B cell (primary cell): Measurements from ENCODE around the gene SUPT7L. TPM values are rescaled to one million over a fixed set of nuclear protein-coding genes. Genes with fewer than 3 reads are reported as not detected.

Experiments used
- ATAC-seq: fragments of 200-7000 bp; cut with Tn5 transposase; one replicate; pipeline ENCODE4 v1.10.0; 2021; ENCODE audit warnings: low read depth, mild to moderate bottlenecking, moderate number of reproducible peaks, moderate library complexity
- CTCF ChIA-PET: fragments of 350-600 bp; sonication (Branson Sonifier 250); formaldehyde crosslinking; loops from one replicate; lab custom pipeline; 2021; ENCODE audit warnings: antibody characterized with exemption, inconsistent platforms; lab: Charles Lee
- POLR2A ChIA-PET: fragments of 350-600 bp; sonication (Branson Sonifier 250); formaldehyde crosslinking; loops from one replicate; lab custom pipeline; 2021; ENCODE audit warnings: antibody characterized with exemption; lab: Charles Lee
- DNase-seq: peaks from one replicate; pipeline ENCODE4 v3.0.0; 2013
- H2AFZ ChIP-seq: 2 replicates; pipeline ENCODE4 v1.6.1; 2012; ENCODE audit warnings: mild to moderate bottlenecking, low read depth, low read length; ENCODE audit not compliant: insufficient read depth, poor library complexity, severe bottlenecking
- H3K27ac ChIP-seq, 2 donors: 1 replicate in 1 of 2; 2 replicates in 1 of 2; pipeline ENCODE4 v1.5.1; 2012 to 2013; ENCODE audit warnings: low read length in 2 of 2, mild to moderate bottlenecking in 2 of 2, moderate library complexity in 1 of 2
- H3K27me3 ChIP-seq, 4 experiments: fragments of 200-600 bp in 1 of 4; sonication (generic) in 1 of 4; replicated peaks in 1 of 4; 1 replicate in 2 of 4; 2 replicates in 2 of 4; pipeline versions ENCODE4 v1.6.1 to v1.7.0; 2013 to 2016; ENCODE audit warnings: low read length in 3 of 4, mild to moderate bottlenecking in 2 of 4, mixed read lengths in 1 of 4, moderate library complexity in 1 of 4; ENCODE audit not compliant: insufficient read depth in 4 of 4, control insufficient read depth in 3 of 4; ENCODE audit errors: control extremely low read depth in 1 of 4
- H3K36me3 ChIP-seq, 2 experiments: replicated peaks in 1 of 2; 1 replicate in 1 of 2; 2 replicates in 1 of 2; pipeline versions ENCODE4 v1.6.1 to v1.7.1; 2013; ENCODE audit warnings: low read length in 1 of 2; ENCODE audit not compliant: insufficient read depth in 2 of 2, control insufficient read depth in 1 of 2; ENCODE audit errors: control extremely low read depth in 1 of 2, extremely low read depth in 1 of 2
- H3K4me1 ChIP-seq, 2 donors: fragments of 200-600 bp in 1 of 2; sonication (generic) in 1 of 2; 1 replicate in 1 of 2; 2 replicates in 1 of 2; pipeline versions ENCODE4 v1.5.1 to v1.6.1; 2013 to 2017; ENCODE audit warnings: low read length in 2 of 2; ENCODE audit not compliant: control insufficient read depth in 2 of 2, insufficient read depth in 2 of 2
- H3K4me2 ChIP-seq: replicated peaks from 2 replicates; pipeline ENCODE3; 2012; ENCODE audit warnings: mild to moderate bottlenecking, low read depth, low read length; ENCODE audit not compliant: poor library complexity, severe bottlenecking
- H3K4me3 ChIP-seq, 5 experiments: fragments of 200-600 bp in 1 of 5; sonication (generic) in 1 of 5; 1 replicate in 3 of 5; 2 replicates in 2 of 5; pipeline versions ENCODE4 v1.5.1 to v1.7.0; 2011 to 2016; ENCODE audit warnings: low read length in 4 of 5, mild to moderate bottlenecking in 4 of 5, low read depth in 2 of 5, control low read depth in 1 of 5, moderate library complexity in 1 of 5; ENCODE audit not compliant: insufficient read depth in 1 of 5; ENCODE audit errors: control extremely low read depth in 1 of 5, extremely low read depth in 1 of 5
- H3K79me2 ChIP-seq: fragments of 200-600 bp; sonication (generic); one replicate; pipeline ENCODE4 v1.6.0; 2016; ENCODE audit warnings: low read length; ENCODE audit not compliant: control insufficient read depth, insufficient read depth
- H3K9ac ChIP-seq: fragments of 200-600 bp; sonication (generic); 2 replicates; pipeline ENCODE4 v1.6.1; 2017; ENCODE audit warnings: mild to moderate bottlenecking, low read length, moderate library complexity
- H3K9me3 ChIP-seq, 3 donors: one replicate each; pipeline versions ENCODE4 v1.6.1 to v1.7.1; 2013; ENCODE audit warnings: low read length in 2 of 3; ENCODE audit not compliant: control insufficient read depth in 2 of 3, insufficient read depth in 1 of 3; ENCODE audit errors: control extremely low read depth in 1 of 3
- H4K20me1 ChIP-seq: 2 replicates; pipeline ENCODE4 v1.6.0; 2012; ENCODE audit warnings: mild to moderate bottlenecking, low read length; ENCODE audit not compliant: insufficient read depth, control insufficient read depth, poor library complexity, severe bottlenecking
- H3K27ac Mint-ChIP-seq: one replicate; pipeline ENCODE4 v1.8.0; 2021; ENCODE audit warnings: mixed read lengths
- H3K27me3 Mint-ChIP-seq: one replicate; pipeline ENCODE4 v1.8.0; 2021; ENCODE audit warnings: mixed read lengths
- H3K4me1 Mint-ChIP-seq: one replicate; pipeline ENCODE4 v1.8.0; 2021; ENCODE audit warnings: mixed read lengths
- H3K4me3 Mint-ChIP-seq: one replicate; pipeline ENCODE4 v1.8.0; 2021; ENCODE audit warnings: mixed read lengths
- H3K9me3 Mint-ChIP-seq: one replicate; pipeline ENCODE4 v1.8.0; 2022; ENCODE audit warnings: mixed read lengths; ENCODE audit not compliant: insufficient read depth
- CTCF ChIP-seq: fragments of 200-600 bp; IDR thresholded peaks from one replicate; pipeline ENCODE4 v1.8.0; 2022; ENCODE audit warnings: antibody characterized with exemption, mild to moderate bottlenecking
- EZH2 ChIP-seq: IDR thresholded peaks from 2 replicates; pipeline ENCODE4 v1.6.1; 2012; ENCODE audit warnings: borderline replicate concordance, low read depth, mild to moderate bottlenecking, moderate library complexity, low read length; ENCODE audit not compliant: insufficient read depth, poor library complexity, severe bottlenecking
- WGBS: methylation state at CpG from one replicate; pipeline ENCODE4 v1.1.5; 2013; ENCODE audit warnings: missing lambda C conversion rate; ENCODE audit not compliant: insufficient coverage; 5-methylcytosine and 5-hydroxymethylcytosine counted together
- intact Hi-C: fragments of 100-400 bp; cut with micrococcal nuclease; formaldehyde crosslinking; loops from one replicate; pipeline ENCODE4 v1.10.0; 2022
- polyA plus RNA-seq: library from polyadenylated mRNA; depleted of rRNA; stranded (reverse); fragments of >200 nt; gene quantifications from 2 replicates; pipeline ENCODE4 v1.2.3, GENCODE V29; 2012
- total RNA-seq, 2 donors: library from RNA; stranded (reverse); fragments of 120-200 nt in 1 of 2; gene quantifications; 1 replicate in 1 of 2; 2 replicates in 1 of 2; pipeline versions ENCODE4 v1.2.3 to v1.2.4, GENCODE V29; 2013 to 2022

SUPT7L gene
- total and polyA plus RNA-seq, 2 donors (not counting 1 experiment from before 2014, with no cell fraction given) = 40.2 to 42.4 TPM

GRCh38 chr2:27672723-27673486 lies 9.5 kb upstream of the SUPT7L start:
- ATAC-seq = no peak
- no peaks in the 10 kb centered on the region for H3K9me3 ChIP-seq
- no peak overlapping the region for H2AFZ ChIP-seq
- no peak for DNase-seq
- H3K27me3 ChIP-seq = no peaks in the 10 kb centered on the region
- Mint-ChIP-seq H3K27ac (no peak overlapping the region), H3K27me3 (no peaks in the 10 kb centered on the region), H3K4me1 (no peaks in the 10 kb centered on the region), H3K4me3 (no peak overlapping the region), H3K9me3 (no peaks in the 10 kb centered on the region)
- peaks cover 18 to 71% of the 10 kb centered on the region in 2 experiments for H3K36me3 ChIP-seq
- WGBS = no CpG with 5 or more reads among the region's 5 CpGs
- POLR2A ChIA-PET = interaction anchor here (0.7 kb wide), 1 partner anchor 10 kb away, joined by 4 read pairs; no protein-coding TSS in a partner anchor
- no peaks in the 10 kb centered on the region for H3K79me2 ChIP-seq
- H3K4me3 ChIP-seq = no peak overlapping the region
- no peak overlapping the region for H3K4me2 ChIP-seq
- CTCF ChIA-PET = interaction anchor here (0.9 to 2.1 kb wide), 4 partner anchors 10 to 40 kb away, joined by 3 to 23 read pairs (median 3); no protein-coding TSS in a partner anchor
- H3K4me1 ChIP-seq = no peaks in the 10 kb centered on the region
- intact Hi-C loops = no loop called here
- H3K9ac ChIP-seq = no peak overlapping the region
- no peaks in the 10 kb centered on the region for H4K20me1 ChIP-seq
- no peak overlapping the region for H3K27ac ChIP-seq
- TF ChIP-seq EZH2 (no peak), CTCF (no peak)

GRCh38 chr2:27671235-27671634 lies 7.8 kb upstream of the SUPT7L start:
- H3K9me3 ChIP-seq = no peaks in the 10 kb centered on the region
- H3K4me3 ChIP-seq = no peak overlapping the region
- no peaks in the 10 kb centered on the region for H4K20me1 ChIP-seq
- no peak overlapping the region for H3K27ac ChIP-seq
- no peak overlapping the region for H3K4me3 Mint-ChIP-seq
- H3K36me3 ChIP-seq = peaks cover 18 to 69% of the 10 kb centered on the region in 2 experiments
- H3K79me2 ChIP-seq = no peaks in the 10 kb centered on the region
- CTCF ChIA-PET = interaction anchor here (0.7 kb wide), 1 partner anchor 1071 kb away, joined by 3 read pairs; no protein-coding TSS in a partner anchor
- no peak overlapping the region for H3K9ac ChIP-seq
- ATAC-seq = no peak
- DNase-seq = no peak
- no peak overlapping the region for H2AFZ ChIP-seq
- no peak overlapping the region for H3K27ac Mint-ChIP-seq
- intact Hi-C loops = no loop called here
- WGBS = no CpG with 5 or more reads among the region's 4 CpGs
- POLR2A ChIA-PET = no interaction called here
- no peak overlapping the region for H3K4me2 ChIP-seq
- H3K4me1 ChIP-seq = no peaks in the 10 kb centered on the region
- H3K9me3 Mint-ChIP-seq = no peaks in the 10 kb centered on the region
- H3K4me1 Mint-ChIP-seq = peaks cover 3% of the 10 kb centered on the region
- TF ChIP-seq EZH2 (no peak), CTCF (no peak)
- no peaks in the 10 kb centered on the region for H3K27me3 Mint-ChIP-seq
- H3K27me3 ChIP-seq = no peaks in the 10 kb centered on the region
